ENCODE measurements around the gene RIMKLB. TPM values are rescaled to one million over a fixed set of nuclear protein-coding genes. Genes with fewer than 3 reads are reported as not detected.

The RIMKLB gene
- total RNA-seq, 1 experiment from 2014 or later = 0.39 TPM

GRCh38 chr12:8687846-8688601 lies 9.8 kb upstream of the RIMKLB start:
- no peaks in the 10 kb centered on the region for H3K9me2 ChIP-seq (ENCODE audit: insufficient read depth)
- DNase-seq (ENCODE audit: low read depth, low spot score) (peak; percentile 27), ATAC-seq (peak; percentile 87)
- H3K4me3 ChIP-seq (replicated peaks in 1 of 2; ENCODE audit: low read depth in 1 of 2, low read length in 2 of 2) = no peak overlapping the region
- H3K4me1 ChIP-seq (ENCODE audit: control insufficient read depth in 1 of 2, insufficient read depth in 2 of 2, low read length in 2 of 2) = peaks cover 4 to 10% of the 10 kb centered on the region in 2 experiments; a peak in 3 of 4 replicates
- H3K36me3 ChIP-seq (ENCODE audit: control insufficient read depth in 1 of 2, insufficient read depth in 2 of 2, low read length in 2 of 2) = no peaks in the 10 kb centered on the region
- H3K9ac ChIP-seq (ENCODE audit: low read length) = no peak overlapping the region
- intact Hi-C loops (cut with micrococcal nuclease) = no loop called here
- no peak overlapping the region for H3K4me2 ChIP-seq (ENCODE audit: low read length)
- H3K27ac ChIP-seq (ENCODE audit: low read depth, low read length) = no peak overlapping the region
- no peak overlapping the region for H2AFZ ChIP-seq (ENCODE audit: low read depth, low read length, poor library complexity, severe bottlenecking)
- no TSS peak for BruUV-seq (replicated peaks)
- H3K27me3 ChIP-seq (ENCODE audit: insufficient read depth, low read length) = 0 out of 2 replicates have a peak, but pooled peaks cover 12% of the 10 kb centered on the region
- H3K9me3 ChIP-seq (ENCODE audit: control insufficient read depth in 1 of 2, insufficient read depth in 1 of 2, low read depth in 1 of 2, low read length in 2 of 2) = no peaks in the 10 kb centered on the region
- ChIA-PET POLR2A (interaction anchor here (1.9 kb wide), 1 partner anchor 14 kb away, joined by 4 read pairs; no protein-coding TSS in a partner anchor), CTCF (interaction anchor here (1.1 to 1.3 kb wide), 3 partner anchors 172 to 362 kb away, joined by 3 to 6 read pairs (median 4); no protein-coding TSS in a partner anchor), RAD21 (ENCODE audit: low non-redundant PET in 1 of 2, low total read pairs in 2 of 2, uncharacterized antibody in 2 of 2, unreplicated experiment in 2 of 2) (no interaction called here)
- TF ChIP-seq CBX3 (IDR thresholded peaks at IDR 0.05; ENCODE audit: low read depth) (no peak), EZH2 (IDR thresholded peaks at IDR 0.05) (no peak), REST (IDR thresholded peaks at IDR 0.05; ENCODE audit: low read depth) (no peak), ZBTB33 (IDR thresholded peaks at IDR 0.05; ENCODE audit: extremely low read depth, insufficient replicate concordance, low read length) (no peak), RAD21 (IDR thresholded peaks at IDR 0.05; ENCODE audit: low read depth) (no peak)
- no peaks in the 10 kb centered on the region for H3K79me2 ChIP-seq (ENCODE audit: insufficient read depth, low read length)
- H4K20me1 ChIP-seq (ENCODE audit: insufficient read depth) = no peaks in the 10 kb centered on the region

Measured in HCT116 (cell line).